Prostate gland (tissue), 2 donors: ENCODE data around the gene HIBADH. TPM values are rescaled to one million over a fixed set of nuclear protein-coding genes. Genes with fewer than 3 reads are reported as not detected.

Experiments
- DNase-seq: peaks from one replicate; pipeline ENCODE4 v3.0.0-alpha.2; 2019; ENCODE audit warnings: low spot score
- H3K27ac ChIP-seq, 2 donors: fragments of 200-600 bp; sonication (generic); 2 replicates each; pipeline ENCODE4 v1.5.1; 2017 to 2019
- H3K27me3 ChIP-seq: fragments of 200-600 bp; sonication (generic); replicated peaks from 2 replicates; pipeline ENCODE4 v1.5.1; 2019; ENCODE audit not compliant: insufficient read depth
- H3K36me3 ChIP-seq, 2 donors: fragments of 200-600 bp; sonication (generic); 1 replicate in 1 of 2; 2 replicates in 1 of 2; pipeline versions ENCODE4 v1.5.1 to v1.8.1; 2017 to 2019
- H3K4me1 ChIP-seq: fragments of 200-600 bp; sonication (generic); replicated peaks from 2 replicates; pipeline ENCODE4 v1.5.1; 2019
- H3K4me3 ChIP-seq, 2 donors: fragments of 200-600 bp; sonication (generic); 2 replicates each; pipeline ENCODE4 v1.5.1; 2017 to 2019
- H3K9me3 ChIP-seq: fragments of 200-600 bp; sonication (generic); 2 replicates; pipeline ENCODE4 v1.5.1; 2017
- POLR2A ChIP-seq: fragments of 450-650 bp; IDR thresholded peaks from one replicate; pipeline ENCODE4 v1.6.1; 2016; ENCODE audit warnings: antibody characterized with exemption, mild to moderate bottlenecking
- POLR2AphosphoS5 ChIP-seq: sonication (generic); formaldehyde crosslinking; IDR thresholded peaks from one replicate; pipeline ENCODE4 v1.6.1; 2017; ENCODE audit warnings: antibody characterized with exemption
- WGBS: methylation state at CpG from one replicate; pipeline ENCODE4 v1.1.5; 2018; 5-methylcytosine and 5-hydroxymethylcytosine counted together
- intact Hi-C: fragments of 100-400 bp; cut with DNase I; formaldehyde crosslinking; loops from one replicate; pipeline ENCODE4 v1.14.2; 2022
- total RNA-seq, 2 donors: library from RNA; depleted of rRNA; stranded (reverse); fragments of >200 nt; gene quantifications; one replicate each; pipeline ENCODE4 v1.1.0, GENCODE V29; 2016
- TF ChIP-seq, protein P1 (sequence below), 4 experiments: fragments of 200-600 bp in 2 of 4; fragments of 450-650 bp in 2 of 4; sonication (generic) in 2 of 4; IDR thresholded peaks; 1 replicate in 3 of 4; 2 replicates in 1 of 4; pipeline ENCODE4 v1.5.1; 2016 to 2019; ENCODE audit warnings: antibody characterized with exemption in 4 of 4, mild to moderate bottlenecking in 2 of 4, moderate library complexity in 2 of 4

The HIBADH gene
- total RNA-seq, 2 donors from 2014 or later: 78.2 to 80.5 TPM

DNA sequence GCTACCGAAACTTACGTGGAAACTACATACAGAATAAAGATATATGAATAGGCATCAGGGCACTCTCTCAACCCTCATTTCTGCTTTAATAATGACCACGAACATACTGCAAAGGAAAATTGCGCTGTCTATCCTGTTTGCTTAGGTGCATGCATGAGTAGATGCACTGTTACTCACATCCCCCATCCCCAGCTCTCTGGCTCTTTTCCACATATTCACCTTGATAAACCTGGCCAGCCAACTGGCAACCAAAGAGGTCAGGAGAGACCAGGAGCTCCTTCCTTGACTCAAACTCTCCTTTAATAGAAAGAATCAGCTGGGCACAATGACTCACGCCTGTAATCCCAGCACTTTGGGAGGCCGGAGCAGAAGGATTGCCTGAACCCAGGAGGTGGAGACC lies 29.6 kb downstream of the HIBADH start:
- intact Hi-C loops: no loop called here
- H3K4me3 ChIP-seq: no peak overlapping the region

DNA sequence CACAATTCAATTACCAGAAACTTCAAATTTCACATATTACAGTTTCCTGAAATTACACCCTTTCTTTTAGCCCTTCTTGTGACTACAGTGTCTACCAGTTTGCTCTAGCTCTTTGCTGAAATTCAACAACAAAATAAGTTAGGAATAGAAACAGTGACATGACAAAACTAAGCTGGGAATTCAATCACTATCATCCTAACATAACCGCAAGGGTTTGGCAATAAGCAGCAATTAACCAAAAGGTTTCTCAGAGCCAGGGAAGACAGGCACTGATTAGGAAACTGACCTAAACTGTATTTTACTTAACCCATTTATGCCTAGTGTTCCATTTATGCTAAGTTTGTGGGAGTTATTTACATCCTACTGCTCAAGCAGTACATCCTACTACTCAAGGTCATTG lies 31.3 kb downstream of the HIBADH start:
- Histone ChIP-seq H3K9me3 (no peaks in the 10 kb centered on the region), H3K27ac (no peak overlapping the region), H3K36me3 (no peaks in the 10 kb centered on the region), H3K4me1 (no peaks in the 10 kb centered on the region), H3K27me3 (no peaks in the 10 kb centered on the region), H3K4me3 (no peak overlapping the region)
- no peak for DNase-seq
- intact Hi-C loops: no loop called here
- WGBS: 92% methylated on average over 1 of the region's 1 CpG
- no peak for TF ChIP-seq POLR2A
- TF ChIP-seq POLR2AphosphoS5: no peak
- TF ChIP-seq, protein P1, sequence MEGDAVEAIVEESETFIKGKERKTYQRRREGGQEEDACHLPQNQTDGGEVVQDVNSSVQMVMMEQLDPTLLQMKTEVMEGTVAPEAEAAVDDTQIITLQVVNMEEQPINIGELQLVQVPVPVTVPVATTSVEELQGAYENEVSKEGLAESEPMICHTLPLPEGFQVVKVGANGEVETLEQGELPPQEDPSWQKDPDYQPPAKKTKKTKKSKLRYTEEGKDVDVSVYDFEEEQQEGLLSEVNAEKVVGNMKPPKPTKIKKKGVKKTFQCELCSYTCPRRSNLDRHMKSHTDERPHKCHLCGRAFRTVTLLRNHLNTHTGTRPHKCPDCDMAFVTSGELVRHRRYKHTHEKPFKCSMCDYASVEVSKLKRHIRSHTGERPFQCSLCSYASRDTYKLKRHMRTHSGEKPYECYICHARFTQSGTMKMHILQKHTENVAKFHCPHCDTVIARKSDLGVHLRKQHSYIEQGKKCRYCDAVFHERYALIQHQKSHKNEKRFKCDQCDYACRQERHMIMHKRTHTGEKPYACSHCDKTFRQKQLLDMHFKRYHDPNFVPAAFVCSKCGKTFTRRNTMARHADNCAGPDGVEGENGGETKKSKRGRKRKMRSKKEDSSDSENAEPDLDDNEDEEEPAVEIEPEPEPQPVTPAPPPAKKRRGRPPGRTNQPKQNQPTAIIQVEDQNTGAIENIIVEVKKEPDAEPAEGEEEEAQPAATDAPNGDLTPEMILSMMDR (IDR thresholded peaks at IDR 0.05): no peak

More for the DNA sequence above, 29.6 kb downstream of the HIBADH start:
- Histone ChIP-seq H3K36me3 (no peaks in the 10 kb centered on the region), H3K9me3 (no peaks in the 10 kb centered on the region), H3K27me3 (no peaks in the 10 kb centered on the region), H3K4me1 (no peaks in the 10 kb centered on the region), H3K27ac (no peak overlapping the region)
- TF ChIP-seq POLR2AphosphoS5 (no peak), POLR2A (no peak)
- TF ChIP-seq, protein P1 (IDR thresholded peaks at IDR 0.05): no peak
- DNase-seq: no peak
- 78% methylated on average over 6 of the region's 6 CpGs for WGBS

DNA sequence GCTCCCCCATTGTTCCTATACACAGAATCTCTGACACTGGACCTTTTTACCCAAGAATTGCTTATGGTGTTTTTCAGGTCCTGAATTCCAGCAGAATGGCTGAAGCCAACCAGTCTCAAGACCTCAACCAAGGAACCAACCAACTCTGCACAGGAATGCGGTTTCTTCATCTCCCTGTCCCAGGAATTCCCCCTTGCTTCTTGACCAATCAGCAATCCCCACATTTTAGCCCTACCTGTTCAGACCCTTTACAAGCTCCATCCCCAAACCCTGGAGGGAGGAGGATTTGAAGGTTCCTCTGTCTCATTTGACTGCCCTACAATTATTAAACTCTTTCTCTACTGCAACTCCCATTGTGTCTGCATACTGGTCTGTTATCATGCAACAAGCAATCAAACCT lies 35.5 kb downstream of the HIBADH start:
- WGBS: 94% methylated on average over 1 of the region's 1 CpG
- no peaks in the 10 kb centered on the region for H3K27me3 ChIP-seq
- intact Hi-C loops: loop anchor here (1.0 kb wide), 1 partner anchor 8 kb away; no protein-coding TSS in a partner anchor
- no peaks in the 10 kb centered on the region for H3K36me3 ChIP-seq
- TF ChIP-seq POLR2AphosphoS5: no peak
- no peak for TF ChIP-seq POLR2A
- TF ChIP-seq, protein P1 (IDR thresholded peaks at IDR 0.05): no peak
- H3K4me1 ChIP-seq: no peaks in the 10 kb centered on the region
- DNase-seq: no peak
- H3K9me3 ChIP-seq: no peaks in the 10 kb centered on the region
- no peak overlapping the region for H3K4me3 ChIP-seq
- no peak overlapping the region for H3K27ac ChIP-seq

DNA sequence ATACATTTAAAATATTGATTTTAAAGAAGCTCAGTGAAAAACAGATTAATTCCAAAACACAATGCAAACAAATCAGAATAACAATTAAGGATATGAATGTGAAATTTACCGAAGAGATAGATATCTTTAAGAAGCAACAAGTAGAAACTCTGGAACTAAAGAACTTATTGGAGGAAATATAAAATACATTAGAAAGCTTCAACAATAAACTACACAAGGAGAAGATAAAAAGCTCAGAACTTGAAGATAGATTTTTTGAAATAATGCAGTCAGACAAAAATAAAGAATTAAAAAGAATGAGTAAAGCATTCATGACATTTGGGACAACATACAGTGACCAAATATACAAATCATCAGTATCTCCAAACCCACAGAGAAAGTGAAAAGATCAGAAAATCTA lies 43.2 kb downstream of the HIBADH start:
- H3K27me3 ChIP-seq: no peaks in the 10 kb centered on the region
- intact Hi-C loops: loop anchor here (1.0 kb wide), 1 partner anchor 8 kb away; no protein-coding TSS in a partner anchor
- H3K4me3 ChIP-seq: no peak overlapping the region
- DNase-seq: no peak
- no peaks in the 10 kb centered on the region for H3K4me1 ChIP-seq
- H3K9me3 ChIP-seq: no peaks in the 10 kb centered on the region
- H3K27ac ChIP-seq: no peak overlapping the region
- WGBS: 0% methylated on average over 1 of the region's 1 CpG
- TF ChIP-seq, protein P1 (IDR thresholded peaks at IDR 0.05): no peak
- TF ChIP-seq POLR2AphosphoS5 (no peak), POLR2A (no peak)
- H3K36me3 ChIP-seq: no peaks in the 10 kb centered on the region

DNA sequence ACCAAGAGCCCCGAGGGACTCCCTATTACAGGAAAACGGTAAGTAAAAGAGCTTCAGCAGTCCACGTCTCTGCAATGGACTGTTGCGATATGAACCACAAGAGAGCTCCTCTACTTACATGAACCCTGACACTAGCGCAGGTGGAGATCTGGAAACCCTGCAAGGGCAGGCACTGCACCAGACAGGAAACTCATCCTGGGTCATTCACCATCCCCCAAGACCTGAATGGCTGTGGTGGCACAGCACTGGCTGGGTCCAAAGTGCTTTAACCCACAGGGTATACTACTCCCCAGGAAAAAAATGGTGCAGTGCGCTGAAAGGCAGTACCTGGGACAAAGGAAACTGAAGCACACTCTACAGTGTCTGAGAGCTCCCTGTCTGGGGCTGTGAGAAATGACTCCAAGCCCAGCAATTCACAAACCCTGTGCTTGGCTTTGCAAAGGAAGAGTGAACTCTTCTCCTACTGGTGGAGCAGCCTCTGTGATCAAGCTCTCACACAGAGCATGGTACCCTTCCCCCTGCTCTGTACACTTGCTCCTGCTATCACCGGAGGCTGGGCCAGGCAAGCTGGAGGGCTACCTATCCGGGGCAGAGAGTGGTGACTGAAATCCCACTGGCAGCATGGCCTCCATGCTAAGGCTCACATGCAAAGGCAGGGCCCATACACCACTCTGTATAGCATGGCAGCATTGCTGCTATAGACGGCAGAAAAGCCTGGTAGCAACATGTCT lies 44.9 kb downstream of the HIBADH start:
- H3K9me3 ChIP-seq: no peaks in the 10 kb centered on the region
- WGBS: 83% methylated on average over 9 of the region's 9 CpGs
- no peak for TF ChIP-seq POLR2A
- no peak for TF ChIP-seq POLR2AphosphoS5
- TF ChIP-seq, protein P1 (IDR thresholded peaks at IDR 0.05): no peak

More for the DNA sequence above, 44.9 kb downstream of the HIBADH start:
- Histone ChIP-seq H3K4me1 (no peaks in the 10 kb centered on the region), H3K4me3 (no peak overlapping the region), H3K27me3 (no peaks in the 10 kb centered on the region), H3K27ac (no peak overlapping the region), H3K36me3 (no peaks in the 10 kb centered on the region)
- intact Hi-C loops: no loop called here
- DNase-seq: no peak
